SK-N-SH treated with all-trans-retinoic acid at 6 μM for 48 hours (cell line): ENCODE data around the gene LHFPL3.

Experiments used
- ATAC-seq: fragments of 200-7000 bp; cut with Tn5 transposase; 3 replicates; pipeline ENCODE4 v1.9.1; 2020; ENCODE audit warnings: mild to moderate bottlenecking, moderate library complexity
- ARNTL ChIP-seq: fragments of 450-650 bp; formaldehyde crosslinking; IDR thresholded peaks from 2 replicates; pipeline ENCODE4 v1.5.0; 2020; ENCODE audit warnings: low read depth, mild to moderate bottlenecking, moderate library complexity, borderline replicate concordance
- BACH2 ChIP-seq: fragments of 250-450 bp; sonication (Bioruptor Pico); IDR thresholded peaks from 2 replicates; pipeline ENCODE4 v1.9.0; 2021; ENCODE audit warnings: mild to moderate bottlenecking, borderline replicate concordance
- CREB5 ChIP-seq: fragments of 250-450 bp; sonication (Bioruptor Pico); IDR thresholded peaks from 2 replicates; pipeline ENCODE4 v1.5.1; 2020; ENCODE audit warnings: low read depth, mild to moderate bottlenecking, moderate library complexity
- CSDC2 ChIP-seq: fragments of 250-450 bp; sonication (Bioruptor Pico); IDR thresholded peaks from 2 replicates; pipeline ENCODE4 v1.5.0; 2020; ENCODE audit warnings: mild to moderate bottlenecking, moderate library complexity
- CSRNP3 ChIP-seq: fragments of 250-450 bp; sonication (Bioruptor Pico); IDR thresholded peaks from 2 replicates; pipeline ENCODE4 v1.5.1; 2021; ENCODE audit warnings: mild to moderate bottlenecking, moderate library complexity
- ESRRG ChIP-seq: fragments of 250-450 bp; sonication (Bioruptor Pico); IDR thresholded peaks from 2 replicates; pipeline ENCODE4 v1.6.1; 2021; ENCODE audit warnings: mild to moderate bottlenecking
- ISL1 ChIP-seq: fragments of 250-450 bp; sonication (Bioruptor Pico); IDR thresholded peaks from 2 replicates; pipeline ENCODE4 v2.1.2; 2022; ENCODE audit warnings: mild to moderate bottlenecking, moderate library complexity
- OSR1 ChIP-seq: fragments of 250-450 bp; sonication (Bioruptor Pico); IDR thresholded peaks from 2 replicates; pipeline ENCODE4 v1.8.0; 2022; ENCODE audit warnings: moderate library complexity, mild to moderate bottlenecking, inconsistent platforms
- PATZ1 ChIP-seq: fragments of 250-450 bp; sonication (Bioruptor Pico); IDR thresholded peaks from 2 replicates; pipeline ENCODE4 v1.8.0; 2020; ENCODE audit warnings: mild to moderate bottlenecking, moderate library complexity, borderline replicate concordance
- POU6F1 ChIP-seq: fragments of 250-450 bp; sonication (Bioruptor Pico); IDR thresholded peaks from 2 replicates; pipeline ENCODE4 v1.8.0; 2021; ENCODE audit warnings: low read depth, mild to moderate bottlenecking, moderate library complexity, borderline replicate concordance
- PPARA ChIP-seq: fragments of 250-450 bp; sonication (Bioruptor Pico); IDR thresholded peaks from 2 replicates; pipeline ENCODE4 v1.5.0; 2020; ENCODE audit warnings: mild to moderate bottlenecking, borderline replicate concordance
- RARB ChIP-seq: fragments of 250-450 bp; sonication (Bioruptor Pico); IDR thresholded peaks from 2 replicates; pipeline ENCODE4 v1.8.0; 2021; ENCODE audit warnings: mild to moderate bottlenecking, moderate library complexity
- SNAI2 ChIP-seq: fragments of 250-450 bp; sonication (Bioruptor Pico); IDR thresholded peaks from 2 replicates; pipeline ENCODE4 v1.5.0; 2020; ENCODE audit warnings: mild to moderate bottlenecking, moderate library complexity
- TCF4 ChIP-seq: fragments of 250-450 bp; sonication (Bioruptor Pico); IDR thresholded peaks from 2 replicates; pipeline ENCODE4 v1.8.0; 2021; ENCODE audit warnings: mild to moderate bottlenecking, moderate library complexity, borderline replicate concordance
- TOX ChIP-seq: fragments of 250-450 bp; sonication (Bioruptor Pico); IDR thresholded peaks from 2 replicates; pipeline ENCODE4 v1.8.0; 2021; ENCODE audit warnings: mild to moderate bottlenecking, moderate library complexity, borderline replicate concordance
- TSHZ2 ChIP-seq: fragments of 250-450 bp; sonication (Bioruptor Pico); IDR thresholded peaks from 2 replicates; pipeline ENCODE4 v1.5.0; 2020; ENCODE audit warnings: mild to moderate bottlenecking, moderate library complexity
- ZC3H10 ChIP-seq: fragments of 250-450 bp; sonication (Bioruptor Pico); IDR thresholded peaks from 2 replicates; pipeline ENCODE4 v1.5.1; 2021; ENCODE audit warnings: mild to moderate bottlenecking, moderate library complexity
- ZFP3 ChIP-seq: fragments of 250-450 bp; sonication (Bioruptor Pico); IDR thresholded peaks from 2 replicates; pipeline ENCODE4 v1.5.0; 2020; ENCODE audit warnings: mild to moderate bottlenecking, moderate library complexity
- ZFP30 ChIP-seq: fragments of 450-650 bp; formaldehyde crosslinking; IDR thresholded peaks from 2 replicates; pipeline ENCODE4 v1.5.0; 2022; ENCODE audit warnings: mild to moderate bottlenecking, moderate library complexity
- ZNF565 ChIP-seq: fragments of 450-650 bp; formaldehyde crosslinking; conservative IDR thresholded peaks from 2 replicates; pipeline ENCODE4 v1.5.0; 2020; ENCODE audit warnings: low read depth, mild to moderate bottlenecking, moderate library complexity
- ZNF70 ChIP-seq: fragments of 450-650 bp; formaldehyde crosslinking; IDR thresholded peaks from 2 replicates; pipeline ENCODE4 v1.5.0; 2020; ENCODE audit warnings: mild to moderate bottlenecking, moderate library complexity

LHFPL3 gene

GRCh38 chr7:104779888-104780287, 451.5 kb downstream of the LHFPL3 start:
- ATAC-seq: no peak
- TF ChIP-seq PATZ1 (CRISPR knock-in tag) (no peak), TOX (no peak), POU6F1 (CRISPR knock-in tag) (no peak), SNAI2 (no peak), PPARA (no peak), ZFP3 (CRISPR knock-in tag) (no peak), RARB (CRISPR knock-in tag) (no peak), ZFP30 (CRISPR knock-in tag) (no peak), ARNTL (no peak), CSDC2 (CRISPR knock-in tag) (no peak), CSRNP3 (CRISPR knock-in tag) (no peak), CREB5 (no peak), BACH2 (CRISPR knock-in tag) (no peak), ISL1 (CRISPR knock-in tag) (no peak), OSR1 (CRISPR knock-in tag) (no peak), ZC3H10 (CRISPR knock-in tag) (no peak), ESRRG (CRISPR knock-in tag) (no peak), ZNF70 (no peak)

GRCh38 chr7:104784686-104785085, 456.3 kb downstream of the LHFPL3 start:
- TF ChIP-seq OSR1 (CRISPR knock-in tag) (no peak), BACH2 (CRISPR knock-in tag) (no peak), CREB5 (no peak), CSDC2 (CRISPR knock-in tag) (no peak), ARNTL (no peak), ZFP30 (CRISPR knock-in tag) (no peak), TSHZ2 (CRISPR knock-in tag) (no peak), ZC3H10 (CRISPR knock-in tag) (no peak), ZNF565 (CRISPR knock-in tag) (no peak), ISL1 (CRISPR knock-in tag) (no peak), TCF4 (CRISPR knock-in tag) (no peak), TOX (no peak), POU6F1 (CRISPR knock-in tag) (no peak), ZFP3 (CRISPR knock-in tag) (no peak), ZNF70 (no peak)
- TF ChIP-seq, all 23 proteins: peak for 0
- no peak for ATAC-seq
